COLO668 (cell line): ENCODE data around the gene RFPL3.
"Not testable (repeated sequence)": the region's sequence is repeated elsewhere in the genome, so short reads cannot be mapped to it uniquely, and the experiment has no call there.

ENCODE experiments used
- DNase-seq: peaks from one replicate; lab custom pipeline; 2025; ENCODE audit not compliant: unreplicated experiment; lab: John Stamatoyannopoulos, UW

The RFPL3 gene

DNA sequence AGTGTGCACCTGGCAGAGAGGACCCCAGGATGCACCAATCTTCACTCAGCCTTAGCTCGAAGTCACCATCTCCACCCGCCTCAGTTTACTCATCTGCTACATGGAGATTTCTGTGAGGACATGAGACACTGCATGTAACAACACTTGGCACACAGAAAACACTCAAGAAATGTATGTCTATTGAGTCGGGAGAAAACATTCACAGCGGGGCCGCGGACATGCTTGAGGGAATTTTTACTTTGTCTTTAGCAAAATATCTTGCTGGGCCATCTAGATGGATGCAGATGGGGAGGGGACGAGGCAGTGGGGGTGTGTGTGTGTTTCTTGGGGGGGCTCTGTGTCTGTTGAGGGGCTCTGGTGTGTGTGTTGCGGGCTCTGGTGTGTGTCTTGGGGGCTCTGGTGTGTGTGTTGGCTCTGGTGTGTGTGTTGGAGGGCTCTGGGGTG, 28.4 kb upstream of the RFPL3 start:
- DNase-seq, result no peak

DNA sequence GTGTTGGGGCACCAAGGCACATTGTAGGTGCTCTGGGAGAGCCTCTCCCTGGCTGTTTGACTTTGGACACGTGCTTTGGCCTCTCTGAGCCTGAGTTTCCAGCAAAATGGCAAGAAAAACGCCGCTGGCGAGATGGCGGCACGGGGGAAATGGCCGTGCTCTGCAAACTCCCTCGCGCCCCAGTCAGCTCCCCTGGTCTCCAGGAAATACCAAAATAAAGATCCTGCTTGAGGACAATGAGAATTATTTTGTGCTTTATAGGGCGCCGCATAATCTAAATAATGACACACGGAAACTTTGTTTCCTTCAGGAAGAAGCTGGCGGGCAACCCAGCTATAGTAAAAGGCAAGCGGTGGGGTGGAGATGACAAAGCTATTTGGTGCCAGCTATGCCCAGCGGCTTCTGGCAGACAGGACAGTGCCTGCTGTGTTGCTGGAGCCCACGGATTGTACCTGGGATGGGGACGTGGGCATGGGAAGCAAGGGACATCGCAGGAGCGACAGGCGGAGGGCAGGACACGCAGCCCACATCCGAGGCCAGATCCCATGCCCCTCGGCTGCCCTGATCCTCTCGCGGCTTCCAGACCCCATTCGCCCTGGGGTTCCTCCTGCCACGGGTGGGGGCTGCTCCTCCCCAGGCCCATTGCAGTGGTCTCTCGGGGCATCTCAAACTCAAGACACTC, 26.3 kb upstream of the RFPL3 start:
- no peak for DNase-seq

DNA sequence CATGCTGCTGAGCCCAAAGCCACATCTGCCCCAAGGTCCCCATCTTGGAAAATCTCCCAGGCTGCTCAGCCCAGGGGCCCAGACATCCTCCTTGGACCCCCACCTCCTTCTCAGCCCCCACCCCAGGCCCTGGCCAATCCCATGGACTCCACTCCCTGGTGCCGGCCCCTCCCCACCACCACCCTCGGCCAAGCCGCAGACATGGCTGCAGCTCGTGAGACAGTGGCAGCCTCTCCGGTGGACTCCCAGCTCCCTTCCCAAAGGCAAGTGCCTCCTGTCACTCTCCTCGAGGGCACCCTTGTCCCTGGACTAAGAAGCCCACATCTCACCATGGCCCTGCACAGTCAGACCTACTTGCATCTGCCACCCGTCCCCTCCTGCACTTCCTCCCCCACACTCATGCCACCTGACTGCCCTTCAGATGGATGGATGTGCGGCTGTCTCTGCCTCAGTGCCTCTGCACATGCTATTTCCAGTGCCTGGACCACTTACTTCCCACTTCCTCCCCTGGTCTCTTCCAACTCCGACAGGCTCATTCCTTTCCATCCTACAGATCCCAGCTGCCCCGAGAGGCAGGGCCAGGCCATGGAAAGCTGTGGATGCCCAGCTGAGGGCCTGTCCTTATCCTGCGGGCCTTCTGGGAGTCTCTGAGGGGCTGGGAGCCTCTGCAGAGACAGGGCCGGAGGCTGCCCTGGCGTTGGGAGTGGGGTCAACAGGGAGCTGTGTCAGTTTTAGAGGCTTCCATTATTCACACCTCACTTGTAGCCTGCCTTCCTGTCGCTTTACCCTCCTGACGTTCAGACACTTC, 25.5 kb upstream of the RFPL3 start:
- no peak for DNase-seq

DNA sequence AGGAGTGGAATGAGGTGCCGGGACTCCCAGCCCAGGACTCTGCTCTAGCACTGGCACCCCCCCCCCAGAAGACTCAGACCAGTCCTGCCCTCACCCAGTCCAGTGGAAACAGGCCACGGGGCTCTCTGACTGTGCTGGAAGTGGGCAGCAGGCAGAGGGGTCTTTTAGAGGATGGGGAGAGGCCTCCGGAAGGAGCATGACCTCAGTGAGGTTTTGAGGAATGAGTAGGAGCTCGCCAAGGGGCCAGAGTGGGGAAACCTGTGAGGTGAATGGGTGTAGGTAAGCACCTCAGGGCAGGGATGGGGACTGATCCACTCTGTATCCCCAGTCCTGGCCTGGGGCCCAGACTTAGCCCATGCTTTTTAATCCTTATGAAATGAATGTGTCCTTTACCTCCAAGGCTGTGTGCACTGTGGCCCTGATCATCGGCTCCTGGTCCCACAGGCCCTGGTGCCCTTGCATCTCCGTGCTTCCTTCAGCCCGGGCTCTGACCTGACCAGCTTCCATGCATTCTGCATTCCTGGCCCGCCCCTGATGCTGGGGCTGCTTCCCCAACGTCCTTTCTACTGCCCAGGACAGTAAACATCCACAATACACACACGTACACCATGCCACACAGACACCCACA, 24.4 kb upstream of the RFPL3 start:
- no peak for DNase-seq

DNA sequence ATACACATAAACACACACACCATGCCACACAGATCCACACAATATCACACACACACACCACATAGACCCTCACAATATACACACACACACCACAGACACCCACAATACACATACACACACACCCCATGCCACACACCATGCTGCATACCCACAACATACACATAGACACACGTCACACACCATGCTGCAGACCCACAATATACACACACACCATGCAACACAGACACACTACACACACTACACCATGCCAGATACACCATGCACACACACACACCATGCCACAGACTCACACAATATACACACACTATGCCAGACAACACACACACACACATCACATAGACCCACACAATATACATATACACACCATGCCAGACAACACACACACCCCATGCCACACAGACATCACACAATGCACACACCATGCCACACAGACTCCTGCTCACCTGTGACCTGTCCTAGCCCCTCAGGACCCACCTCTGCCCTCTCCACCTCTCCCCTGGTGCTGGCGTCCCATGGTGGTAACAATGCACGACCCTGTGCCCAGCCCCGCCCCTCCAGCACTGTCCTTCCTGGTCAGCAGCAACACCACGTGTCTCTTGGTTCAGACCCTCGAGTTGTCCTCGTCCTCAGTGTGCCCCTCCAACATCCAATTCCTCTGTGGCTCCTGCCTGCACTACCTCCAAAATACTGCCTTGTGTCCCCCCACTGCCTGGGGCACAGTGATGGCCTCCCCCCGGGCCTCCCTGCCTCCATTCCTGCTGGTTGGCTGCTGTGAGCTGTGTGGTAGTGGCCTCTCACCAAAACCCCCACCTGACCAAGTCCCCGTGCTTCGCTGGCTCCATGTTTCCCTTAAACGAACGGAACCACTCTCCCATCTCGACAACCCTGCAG, 23.7 kb upstream of the RFPL3 start:
- DNase-seq, result no peak

DNA sequence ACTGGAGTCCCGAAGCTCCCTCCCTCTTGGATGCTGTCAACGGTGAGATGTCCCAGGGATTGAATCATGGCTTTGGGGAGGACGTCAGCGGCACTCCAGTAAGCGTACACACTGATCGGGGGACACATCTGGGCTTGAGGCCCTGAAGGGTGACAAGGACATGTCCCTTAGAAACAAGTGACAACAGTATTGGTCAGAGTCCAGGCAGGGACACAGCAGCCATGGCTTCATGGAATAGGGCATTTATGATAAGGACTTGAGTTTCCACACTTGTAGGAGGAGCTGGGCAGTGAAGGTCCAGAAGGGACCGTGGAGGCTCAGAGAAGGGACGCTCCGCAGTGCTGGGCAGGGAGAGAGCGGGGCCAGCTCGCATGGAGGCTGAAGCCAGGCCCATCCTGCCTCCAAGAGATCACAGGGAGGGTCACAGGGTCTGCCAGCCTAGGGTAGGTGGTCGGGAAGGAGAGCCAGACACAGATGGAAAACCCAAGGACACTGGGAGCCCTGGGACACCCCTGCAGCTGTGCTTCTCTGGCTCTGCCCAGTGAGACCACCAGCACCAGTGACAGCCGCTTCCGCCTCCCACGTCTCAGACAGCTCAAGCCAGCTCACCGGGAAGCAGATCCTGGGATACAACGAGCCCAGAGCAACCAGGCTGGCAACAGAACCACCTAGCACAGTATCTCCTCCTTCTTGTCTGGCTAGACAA, 22.9 kb upstream of the RFPL3 start:
- DNase-seq, result no peak

DNA sequence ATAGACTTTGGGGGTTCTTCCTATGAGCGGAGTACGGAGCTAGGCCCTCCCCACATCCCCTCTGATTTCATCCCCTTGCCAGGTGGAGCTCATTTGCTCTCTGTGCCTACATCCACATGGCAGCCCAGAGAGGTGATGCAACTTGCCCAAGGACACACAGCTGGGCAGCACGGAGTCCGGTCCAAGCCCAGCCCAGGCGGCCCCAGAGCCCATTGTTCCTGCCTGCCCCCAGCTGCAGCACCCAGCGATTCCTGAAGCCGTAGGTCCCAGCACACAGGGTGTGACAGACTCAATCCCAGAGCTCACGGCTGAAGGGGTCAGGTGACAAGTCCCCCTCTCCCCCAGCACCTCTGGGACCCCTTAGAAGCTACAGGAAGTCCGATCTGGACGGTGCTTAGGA, 22.2 kb upstream of the RFPL3 start:
- DNase-seq, result no peak

DNA sequence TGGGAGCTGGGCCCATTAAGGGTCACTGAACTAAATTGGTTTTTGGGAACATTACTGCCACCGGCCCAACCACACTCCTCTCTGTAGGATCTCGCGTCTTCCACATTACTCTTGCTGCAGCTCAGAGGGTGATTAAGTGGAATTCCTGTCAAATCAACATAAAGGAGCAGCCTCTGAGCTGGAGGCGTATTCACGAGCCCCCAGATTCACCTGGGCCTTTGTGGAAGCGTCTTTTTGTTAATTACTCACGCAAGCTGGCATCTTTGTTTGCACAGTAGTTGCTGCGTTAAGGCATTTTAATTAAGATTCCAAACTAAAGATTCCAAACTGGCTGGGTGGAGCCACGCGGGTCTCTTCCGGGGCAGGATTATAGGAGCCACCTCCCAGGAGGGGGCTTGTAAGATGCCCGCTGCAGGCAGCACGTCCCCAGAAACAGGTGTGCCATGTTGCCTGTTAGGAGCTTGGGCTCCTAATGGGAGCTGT, 21.5 kb upstream of the RFPL3 start:
- no peak for DNase-seq

DNA sequence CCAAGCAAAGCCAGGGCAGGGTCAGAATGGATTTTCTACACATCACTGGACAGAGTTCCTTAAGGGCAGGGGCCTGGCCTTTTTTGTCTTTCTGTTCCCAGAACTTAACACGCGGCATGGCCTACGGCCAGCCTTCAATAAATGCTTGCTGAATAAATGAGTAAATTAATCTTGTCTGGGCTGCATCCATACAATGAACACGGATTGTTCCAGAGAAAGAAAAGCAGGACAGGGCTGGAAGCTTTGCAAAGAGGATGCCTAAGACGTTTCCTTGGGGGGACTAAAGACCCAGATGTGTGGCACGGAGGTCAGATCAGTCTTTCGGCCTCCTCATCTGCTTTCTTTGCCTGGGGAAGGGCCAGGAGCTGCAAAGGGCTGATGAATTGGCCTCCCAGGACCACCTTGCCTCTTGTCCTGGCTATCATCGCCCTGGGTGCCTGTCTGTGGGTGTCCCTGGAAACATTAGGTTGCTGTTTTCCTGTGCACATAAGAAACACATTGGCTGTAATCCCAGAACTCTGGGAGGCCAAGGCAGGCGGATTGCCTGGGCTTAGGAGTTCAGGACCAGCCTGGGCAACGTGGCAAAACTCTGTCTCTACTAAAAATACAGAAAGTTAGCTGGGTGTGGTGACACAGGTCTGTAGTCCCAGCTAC, 20.8 kb upstream of the RFPL3 start:
- no peak for DNase-seq

DNA sequence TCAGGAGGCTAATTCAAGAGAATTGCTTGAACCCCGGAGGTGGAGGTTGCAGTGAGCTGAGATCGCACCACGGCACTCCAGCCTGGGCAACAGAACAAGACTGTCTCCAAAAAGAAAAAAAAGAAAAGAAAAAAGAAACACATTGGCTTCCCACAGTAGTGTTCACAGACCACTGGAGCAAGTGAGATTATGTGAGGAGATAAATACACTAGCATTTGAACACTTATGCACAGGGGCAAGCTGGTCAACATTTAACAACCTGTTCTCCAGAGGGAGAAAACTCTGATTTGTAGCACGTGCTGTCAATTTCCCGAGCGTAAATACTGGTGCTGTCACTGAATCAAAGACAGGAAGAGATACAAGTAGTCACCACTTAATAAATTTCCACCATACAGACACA, 20.2 kb upstream of the RFPL3 start:
- not testable (repeated sequence) for DNase-seq

DNA sequence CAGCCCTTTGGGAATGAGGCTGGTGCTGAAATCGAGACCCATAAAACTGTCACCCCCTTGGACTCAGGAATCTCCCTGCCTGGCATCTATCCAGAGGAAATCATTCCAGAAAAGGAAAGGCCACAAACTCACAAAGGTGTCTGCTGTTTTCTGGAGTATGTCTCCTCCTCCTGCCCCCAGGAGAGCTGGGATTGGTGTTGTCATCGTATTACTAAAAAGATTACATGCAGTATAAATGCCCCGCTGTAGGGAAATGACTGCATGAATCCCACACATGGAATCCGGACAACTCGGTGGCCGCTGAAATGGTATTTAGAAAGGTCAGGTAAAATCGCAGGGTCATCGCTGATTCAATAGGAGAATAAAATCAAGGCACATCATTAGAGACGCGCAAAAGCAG, 18.9 kb upstream of the RFPL3 start:
- no peak for DNase-seq

DNA sequence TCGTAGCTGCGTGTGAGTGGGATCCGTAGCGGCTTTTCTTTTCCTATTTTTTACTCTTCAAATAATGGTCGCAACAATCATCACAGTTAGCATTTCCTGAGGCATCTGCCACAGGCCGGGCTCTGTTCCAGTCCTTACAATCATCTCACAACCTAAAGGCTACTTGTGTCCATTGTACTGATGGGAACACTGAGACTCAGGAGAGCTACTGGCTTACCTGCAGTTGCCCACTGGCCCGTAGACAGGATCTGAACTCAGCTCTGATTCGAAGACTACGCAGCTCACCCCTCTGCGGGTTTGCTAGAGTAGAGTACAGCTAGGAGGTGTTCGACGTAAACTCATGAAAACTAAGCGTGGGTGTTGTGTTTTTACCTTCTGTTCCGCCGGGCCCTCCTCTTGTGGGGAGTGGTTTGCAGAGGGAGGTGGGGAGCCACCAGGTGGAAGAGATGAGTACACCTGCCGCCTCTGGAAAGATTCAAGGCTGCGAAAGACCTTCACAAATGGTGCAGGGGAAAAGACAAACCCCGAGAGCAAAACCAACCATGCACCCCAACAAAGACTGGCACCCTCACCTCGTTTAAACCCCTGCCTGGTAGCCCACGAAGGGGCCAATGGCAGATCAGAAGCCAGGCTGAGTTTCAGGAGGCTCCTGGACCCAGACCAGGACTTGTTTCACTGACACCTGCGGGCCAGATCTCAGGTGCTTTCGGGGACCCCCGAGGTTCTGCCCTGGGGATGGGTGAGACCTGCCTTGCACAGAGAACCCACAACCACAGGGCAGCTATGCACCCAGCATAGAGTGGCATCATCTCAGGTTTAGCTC, 18.3 kb upstream of the RFPL3 start:
- DNase-seq, result no peak

DNA sequence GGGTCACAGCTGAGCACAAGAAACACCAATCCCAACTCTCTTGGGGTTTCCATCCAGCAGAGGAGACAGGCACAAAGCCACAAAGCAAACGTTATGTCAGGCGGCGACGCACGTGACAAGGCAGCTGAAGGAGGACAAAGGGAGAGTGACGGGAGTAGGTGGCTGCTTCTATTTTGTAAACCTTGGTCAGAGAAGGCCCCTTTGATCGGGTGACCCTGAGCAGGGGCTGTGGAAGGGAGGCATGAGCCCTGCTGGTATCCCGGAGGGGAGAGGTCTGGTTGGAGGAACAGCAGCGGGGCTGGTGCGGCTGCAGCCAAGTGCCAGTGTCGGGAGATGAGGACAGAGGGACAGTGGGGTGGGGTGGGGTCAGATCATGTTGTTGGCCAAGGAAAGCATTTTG, 17.3 kb upstream of the RFPL3 start:
- no peak for DNase-seq

DNA sequence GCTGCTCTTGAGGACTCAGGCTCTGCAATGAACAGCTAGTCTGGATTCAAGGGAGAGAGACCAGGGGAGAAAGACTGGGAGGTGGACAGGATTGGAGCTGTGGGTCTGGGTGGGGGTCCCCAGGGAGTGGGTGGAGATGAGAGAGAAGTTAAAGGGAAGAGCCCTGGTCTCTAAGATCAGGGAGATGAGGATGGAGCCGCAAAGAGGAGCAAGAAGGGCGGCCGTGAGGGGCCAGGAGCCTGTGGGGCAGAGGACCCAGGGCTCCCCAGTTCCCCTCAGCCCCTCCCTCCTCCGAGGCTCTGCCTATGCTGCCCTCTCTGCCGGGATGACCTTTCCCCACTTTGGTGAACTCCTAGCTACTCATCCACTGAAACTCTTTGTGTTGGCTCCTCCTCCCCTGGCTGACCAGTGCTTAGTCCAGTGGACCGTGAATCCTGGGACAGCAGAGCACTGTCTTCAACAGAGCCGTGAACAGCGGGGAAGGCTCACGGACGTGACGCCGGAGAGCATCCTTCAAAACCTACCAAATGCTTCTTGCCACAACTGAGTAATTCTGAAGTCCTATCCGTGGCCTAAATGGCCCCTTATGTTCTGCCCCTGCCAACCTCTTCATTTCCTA, 16.4 kb upstream of the RFPL3 start:
- DNase-seq, result no peak

DNA sequence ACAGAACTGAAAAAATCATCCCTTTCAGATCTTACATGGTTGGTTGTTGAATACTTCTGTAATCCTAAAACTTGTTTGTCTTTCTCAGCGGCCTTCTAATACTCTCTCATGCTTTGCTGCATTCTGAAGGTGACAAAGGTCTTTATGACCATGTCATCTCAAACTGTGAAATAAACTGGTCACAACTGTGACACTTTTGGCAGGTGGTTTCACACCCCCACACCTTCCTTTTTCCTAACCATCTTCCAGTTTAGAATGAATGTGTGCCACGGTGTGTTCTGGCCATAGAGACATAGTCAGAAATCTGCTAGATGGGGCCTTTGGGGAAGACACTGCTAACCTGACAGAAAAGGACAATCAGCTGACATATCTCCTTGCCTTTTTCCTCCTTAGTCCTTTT, 14.7 kb upstream of the RFPL3 start:
- no peak for DNase-seq

DNA sequence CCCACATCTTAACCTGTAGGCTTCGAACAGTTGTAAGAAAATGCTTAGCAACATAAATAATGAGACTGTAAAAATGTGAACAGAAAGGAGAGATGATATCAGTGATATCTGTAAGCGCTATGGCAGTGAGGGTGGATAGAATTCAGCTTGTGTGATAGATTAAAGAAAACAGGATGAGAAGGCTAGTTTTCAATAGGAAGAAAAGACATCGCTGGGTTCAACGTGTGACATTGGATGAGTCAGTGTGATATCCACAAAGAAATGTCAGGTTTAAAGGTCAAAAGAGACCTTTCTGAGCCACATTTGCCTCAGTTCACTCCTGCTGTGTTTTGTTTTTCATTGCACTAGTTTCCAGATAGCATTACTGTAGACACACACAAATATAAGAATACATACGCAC, 13.7 kb upstream of the RFPL3 start:
- DNase-seq, result no peak

DNA sequence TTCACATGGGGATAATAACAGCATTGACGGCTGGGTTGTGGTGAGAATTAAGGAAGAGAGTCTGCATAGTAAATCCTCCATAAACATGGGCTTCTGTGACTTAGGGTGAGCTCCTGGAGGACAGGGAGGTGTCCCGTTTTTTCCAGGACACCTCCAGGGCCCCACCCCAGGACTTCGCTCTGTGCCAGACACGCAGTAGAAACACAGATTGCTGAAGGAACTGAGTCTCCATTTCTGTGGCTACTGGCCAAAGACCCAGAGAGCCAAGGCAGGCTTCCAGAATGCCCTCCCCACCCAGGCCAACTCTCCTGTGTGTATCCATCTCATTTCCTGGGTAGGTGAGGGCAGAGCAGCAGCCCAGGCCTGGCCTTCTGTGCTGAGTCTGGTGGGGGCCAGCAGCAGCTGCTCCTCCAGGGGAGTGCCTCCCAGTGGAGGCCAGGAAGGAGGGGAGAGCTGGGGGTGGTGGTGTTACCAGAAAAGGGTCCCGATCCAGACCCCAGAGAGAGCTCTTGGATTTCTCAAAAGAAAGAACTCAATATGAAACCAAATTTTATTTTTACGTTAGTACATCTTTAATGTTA, 9.5 kb upstream of the RFPL3 start:
- no peak for DNase-seq

DNA sequence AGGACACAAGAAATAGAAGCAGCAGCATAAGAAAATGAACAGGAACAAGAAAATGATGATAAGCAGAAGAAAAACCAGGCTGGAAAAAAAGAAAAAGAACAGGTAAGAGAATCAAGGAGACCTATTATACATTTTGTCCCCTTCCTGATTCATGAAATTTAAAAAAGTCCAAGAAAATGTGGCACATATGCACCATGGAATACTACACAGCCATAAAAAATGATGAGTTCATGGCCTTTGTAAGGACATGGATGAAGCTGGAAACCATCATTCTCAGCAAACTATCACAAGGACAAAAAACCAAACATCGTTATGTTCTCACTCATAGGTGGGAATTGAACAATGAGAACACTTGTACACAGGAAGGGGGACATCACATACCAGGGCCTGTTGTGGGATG, 5.8 kb upstream of the RFPL3 start:
- DNase-seq, result not testable (repeated sequence)
